HFF-Myc (cell line): Measurements from ENCODE around the gene SCGB1A1.

Experiments used
- DNase-seq: peaks from one replicate; pipeline ENCODE4 v3.0.0-alpha.2; 2011; ENCODE audit warnings: low read depth; ENCODE audit errors: extremely low read depth
- H3K4me3 ChIP-seq: replicated peaks from 2 replicates; pipeline ENCODE4 v1.5.1; 2011; ENCODE audit warnings: low read depth, mild to moderate bottlenecking, control low read depth, low read length
- CTCF ChIP-seq: IDR thresholded peaks from 2 replicates; pipeline ENCODE4 v1.5.1; 2012; ENCODE audit warnings: mild to moderate bottlenecking, low read depth, low read length, control low read depth; ENCODE audit errors: missing control alignments

Gene SCGB1A1

GRCh38 chr11:62431171-62431901 lies 12.5 kb downstream of the SCGB1A1 start:
- no peak for TF ChIP-seq CTCF
- no peak overlapping the region for H3K4me3 ChIP-seq
- no peak for DNase-seq

GRCh38 chr11:62432695-62433094 lies 13.9 kb downstream of the SCGB1A1 start:
- no peak for DNase-seq
- TF ChIP-seq CTCF: no peak
- H3K4me3 ChIP-seq: no peak overlapping the region

GRCh38 chr11:62433141-62433903 lies 14.5 kb downstream of the SCGB1A1 start:
- TF ChIP-seq CTCF: no peak
- no peak for DNase-seq
- H3K4me3 ChIP-seq: no peak overlapping the region

- no peak for DNase-seq
- H3K4me3 ChIP-seq: no peak overlapping the region
- no peak for TF ChIP-seq CTCF
These were observed 15.1 kb downstream of the SCGB1A1 start for GRCh38 chr11:62433904-62434276.

GRCh38 chr11:62435846-62436660 lies 17.2 kb downstream of the SCGB1A1 start:
- H3K4me3 ChIP-seq: no peak overlapping the region
- no peak for TF ChIP-seq CTCF
- no peak for DNase-seq

- DNase-seq: no peak
- no peak for TF ChIP-seq CTCF
- H3K4me3 ChIP-seq: no peak overlapping the region
These were observed 18.8 kb downstream of the SCGB1A1 start for GRCh38 chr11:62437616-62438015.
